ENCODE data around the gene CELA2A. TPM values are rescaled to one million over a fixed set of nuclear protein-coding genes. Genes with fewer than 3 reads are reported as not detected.
"Not testable (repeated sequence)": the region's sequence is repeated elsewhere in the genome, so short reads cannot be mapped to it uniquely, and the experiment has no call there.

The CELA2A gene
- polyA plus RNA-seq, 1 donor (not counting 4 experiments of a cell fraction or from before 2014, with no cell fraction given): not detected

DNA sequence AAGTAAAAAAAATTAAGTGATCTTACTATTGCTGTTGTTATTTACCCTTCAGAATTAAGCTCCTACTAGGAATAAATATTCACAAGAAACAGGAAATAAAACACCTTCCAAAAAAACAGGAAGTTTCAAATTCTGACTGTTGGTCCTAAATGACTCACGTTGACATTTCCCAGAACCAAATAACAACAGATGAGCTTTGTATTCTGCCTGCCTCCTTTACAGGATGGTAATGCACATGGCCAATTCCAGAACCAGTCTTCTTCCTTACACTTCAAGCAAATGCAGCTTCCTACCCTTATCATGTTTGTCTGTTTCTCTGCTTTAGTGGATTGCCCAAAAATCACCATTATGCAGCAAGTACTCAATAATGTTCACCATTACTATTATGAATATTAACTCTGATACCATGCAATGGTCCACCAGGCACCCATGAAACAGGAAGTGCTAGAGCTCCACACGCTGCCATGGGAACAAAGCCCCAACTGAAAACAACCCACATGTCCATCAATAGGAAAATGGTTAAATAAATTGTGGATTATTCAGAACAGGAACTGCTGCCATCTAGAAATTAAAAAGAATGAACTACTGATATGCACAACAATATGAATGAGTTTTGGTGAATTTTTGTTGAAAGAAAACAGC is 58.6 kb downstream of the CELA2A start:
- Histone ChIP-seq H3K9me1 (ENCODE audit: control insufficient read depth, extremely low read depth, insufficient read depth, low read length) (no peaks in the 10 kb centered on the region), H2AFZ (ENCODE audit: control insufficient read depth, low read length) (no peak overlapping the region), H3K9me3 (ENCODE audit: control insufficient read depth, low read depth, low read length) (no peaks in the 10 kb centered on the region), H3K27ac (ENCODE audit: control insufficient read depth, insufficient read depth, low read length) (no peak overlapping the region), H3K79me2 (ENCODE audit: control insufficient read depth, insufficient read depth, low read length) (no peaks in the 10 kb centered on the region), H3K4me2 (ENCODE audit: control insufficient read depth, extremely low read depth, insufficient read depth, low read depth, low read length) (no peak overlapping the region), H3K27me3 (ENCODE audit: control insufficient read depth, extremely low read depth, insufficient read depth, low read length) (no peaks in the 10 kb centered on the region), H3K36me3 (ENCODE audit: control insufficient read depth in 2 of 2, extremely low read depth in 1 of 2, insufficient read depth in 2 of 2, low read length in 2 of 2) (no peaks in the 10 kb centered on the region), H3K4me1 (ENCODE audit: control insufficient read depth, extremely low read depth, insufficient read depth, low read length) (peaks cover 3% of the 10 kb centered on the region), H3K4me3 (ENCODE audit: control insufficient read depth in 2 of 3, extremely low read depth in 1 of 3, insufficient read depth in 2 of 3, low read depth in 1 of 3, low read length in 3 of 3) (no peak overlapping the region), H4K20me1 (ENCODE audit: control insufficient read depth, extremely low read depth, insufficient read depth, low read length) (no peaks in the 10 kb centered on the region), H3K9ac (ENCODE audit: control insufficient read depth, extremely low read depth, insufficient read depth, low read length) (no peak overlapping the region)
- dilution Hi-C loops (cut with MboI; ENCODE audit: extremely low pct_ligation_motif_present, low sequenced_read_pairs): no loop called here
- no peak for DNase-seq (ENCODE audit: low read depth, low spot score)
- TF ChIP-seq EZH2 (IDR thresholded peaks at IDR 0.05; ENCODE audit: low read length): no peak
- TF ChIP-seq CTCF (optimal IDR thresholded peaks at IDR 0.05 in 1 of 3, IDR thresholded peaks at IDR 0.05 in 1 of 3, conservative IDR thresholded peaks at IDR 0.05 in 1 of 3; ENCODE audit: extremely low read depth in 1 of 3, insufficient read depth in 2 of 3, low read length in 3 of 3): no peak
- FAIRE-seq: no peak

DNA sequence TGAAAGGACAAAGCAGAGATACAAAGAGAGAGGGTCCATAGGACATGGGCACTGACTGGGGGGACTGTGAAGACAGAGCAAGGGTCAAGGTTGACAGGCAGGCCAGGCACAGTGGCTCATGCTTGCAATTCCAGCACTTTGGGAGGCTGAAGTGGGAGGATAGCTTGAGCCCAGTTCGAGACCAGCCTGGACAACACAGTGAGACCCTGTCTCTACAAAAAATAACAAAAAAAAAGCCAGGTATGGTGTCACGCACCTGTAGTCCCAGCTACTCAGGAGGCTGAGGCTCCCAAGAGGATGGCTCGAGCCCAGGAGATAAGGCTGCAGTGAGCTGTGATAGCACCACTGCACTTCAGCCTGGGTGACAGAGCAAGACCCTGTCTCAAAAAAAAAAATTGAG is 63.1 kb downstream of the CELA2A start:
- FAIRE-seq (no peak), DNase-seq (ENCODE audit: low read depth, low spot score) (no peak)
- Histone ChIP-seq H3K4me2 (ENCODE audit: control insufficient read depth, extremely low read depth, insufficient read depth, low read depth, low read length) (no peak overlapping the region), H2AFZ (ENCODE audit: control insufficient read depth, low read length) (no peak overlapping the region), H3K79me2 (ENCODE audit: control insufficient read depth, insufficient read depth, low read length) (no peaks in the 10 kb centered on the region), H3K9me3 (ENCODE audit: control insufficient read depth, low read depth, low read length) (no peaks in the 10 kb centered on the region), H3K36me3 (ENCODE audit: control insufficient read depth in 2 of 2, extremely low read depth in 1 of 2, insufficient read depth in 2 of 2, low read length in 2 of 2) (no peaks in the 10 kb centered on the region), H3K9ac (ENCODE audit: control insufficient read depth, extremely low read depth, insufficient read depth, low read length) (no peak overlapping the region), H3K9me1 (ENCODE audit: control insufficient read depth, extremely low read depth, insufficient read depth, low read length) (no peaks in the 10 kb centered on the region), H4K20me1 (ENCODE audit: control insufficient read depth, extremely low read depth, insufficient read depth, low read length) (no peaks in the 10 kb centered on the region), H3K27ac (ENCODE audit: control insufficient read depth, insufficient read depth, low read length) (no peak overlapping the region), H3K27me3 (ENCODE audit: control insufficient read depth, extremely low read depth, insufficient read depth, low read length) (no peaks in the 10 kb centered on the region), H3K4me3 (ENCODE audit: control insufficient read depth in 2 of 3, extremely low read depth in 1 of 3, insufficient read depth in 2 of 3, low read depth in 1 of 3, low read length in 3 of 3) (no peak overlapping the region), H3K4me1 (ENCODE audit: control insufficient read depth, extremely low read depth, insufficient read depth, low read length) (peaks cover 10% of the 10 kb centered on the region)
- TF ChIP-seq CTCF (optimal IDR thresholded peaks at IDR 0.05 in 1 of 3, IDR thresholded peaks at IDR 0.05 in 1 of 3, conservative IDR thresholded peaks at IDR 0.05 in 1 of 3; ENCODE audit: extremely low read depth in 1 of 3, insufficient read depth in 2 of 3, low read length in 3 of 3): no peak
- no peak for TF ChIP-seq EZH2 (IDR thresholded peaks at IDR 0.05; ENCODE audit: low read length)
- dilution Hi-C loops (cut with MboI; ENCODE audit: extremely low pct_ligation_motif_present, low sequenced_read_pairs): no loop called here

GRCh38 chr1:15521206-15521906 is 64.8 kb downstream of the CELA2A start:
- H3K27ac ChIP-seq (ENCODE audit: control insufficient read depth, insufficient read depth, low read length); H3K9me1 ChIP-seq (ENCODE audit: control insufficient read depth, extremely low read depth, insufficient read depth, low read length); H4K20me1 ChIP-seq (ENCODE audit: control insufficient read depth, extremely low read depth, insufficient read depth, low read length); DNase-seq (ENCODE audit: low read depth, low spot score); H3K4me3 ChIP-seq (ENCODE audit: control insufficient read depth in 2 of 3, extremely low read depth in 1 of 3, insufficient read depth in 2 of 3, low read depth in 1 of 3, low read length in 3 of 3); H3K4me2 ChIP-seq (ENCODE audit: control insufficient read depth, extremely low read depth, insufficient read depth, low read depth, low read length); dilution Hi-C loops (cut with MboI; ENCODE audit: extremely low pct_ligation_motif_present, low sequenced_read_pairs); H3K79me2 ChIP-seq (ENCODE audit: control insufficient read depth, insufficient read depth, low read length); H3K36me3 ChIP-seq (ENCODE audit: control insufficient read depth in 2 of 2, extremely low read depth in 1 of 2, insufficient read depth in 2 of 2, low read length in 2 of 2); H3K9ac ChIP-seq (ENCODE audit: control insufficient read depth, extremely low read depth, insufficient read depth, low read length); H3K27me3 ChIP-seq (ENCODE audit: control insufficient read depth, extremely low read depth, insufficient read depth, low read length); FAIRE-seq; H3K9me3 ChIP-seq (ENCODE audit: control insufficient read depth, low read depth, low read length); H2AFZ ChIP-seq (ENCODE audit: control insufficient read depth, low read length): not testable (repeated sequence)
- peaks cover 17% of the 10 kb centered on the region for H3K4me1 ChIP-seq (ENCODE audit: control insufficient read depth, extremely low read depth, insufficient read depth, low read length)

Data from keratinocyte (primary cell).